CD14-positive monocyte (primary cell): ENCODE measurements around the gene FNIP2. TPM values are rescaled to one million over a fixed set of nuclear protein-coding genes. Genes with fewer than 3 reads are reported as not detected.
"Not testable (repeated sequence)": the region's sequence is repeated elsewhere in the genome, so short reads cannot be mapped to it uniquely, and the experiment has no call there.

Source experiments
- DNase-seq, 3 donors: peaks; one replicate each; pipeline ENCODE4 v3.0.0-alpha.2; 2011 to 2022
- H2AFZ ChIP-seq: 2 replicates; pipeline ENCODE4 v1.6.0; 2012; ENCODE audit warnings: mild to moderate bottlenecking, low read depth, low read length, inconsistent platforms; ENCODE audit not compliant: insufficient read depth, poor library complexity, severe bottlenecking
- H3K27ac ChIP-seq, 2 donors: 1 replicate in 1 of 2; 2 replicates in 1 of 2; pipeline ENCODE4 v1.5.1; 2012 to 2013; ENCODE audit warnings: low read length in 2 of 2, control low read depth in 1 of 2, inconsistent platforms in 1 of 2, low read depth in 1 of 2, mild to moderate bottlenecking in 1 of 2
- H3K27me3 ChIP-seq, 2 donors: one replicate each; pipeline versions ENCODE4 v1.6.0 to v1.6.1; 2011 to 2013; ENCODE audit warnings: low read length in 2 of 2; ENCODE audit not compliant: control insufficient read depth in 2 of 2, insufficient read depth in 2 of 2
- H3K36me3 ChIP-seq, 2 donors: replicated peaks in 1 of 2; 1 replicate in 1 of 2; 2 replicates in 1 of 2; pipeline versions ENCODE4 v1.5.1 to v1.6.1; 2012 to 2013; ENCODE audit warnings: low read length in 2 of 2, control low read depth in 1 of 2, inconsistent platforms in 1 of 2, mild to moderate bottlenecking in 1 of 2; ENCODE audit not compliant: insufficient read depth in 2 of 2, control insufficient read depth in 1 of 2
- H3K4me1 ChIP-seq, 2 donors: 1 replicate in 1 of 2; 2 replicates in 1 of 2; pipeline versions ENCODE4 v1.5.1 to v1.6.1; 2012 to 2013; ENCODE audit warnings: low read length in 2 of 2, control low read depth in 1 of 2, inconsistent platforms in 1 of 2, mild to moderate bottlenecking in 1 of 2, moderate library complexity in 1 of 2; ENCODE audit not compliant: insufficient read depth in 2 of 2, control insufficient read depth in 1 of 2
- H3K4me2 ChIP-seq: replicated peaks from 2 replicates; pipeline ENCODE3; 2012; ENCODE audit warnings: low read length, moderate library complexity, mild to moderate bottlenecking; ENCODE audit not compliant: poor library complexity, severe bottlenecking; ENCODE audit errors: extremely low read depth
- H3K4me3 ChIP-seq, 3 experiments: fragments of 200-600 bp in 1 of 3; sonication (generic) in 1 of 3; replicated peaks in 1 of 3; 1 replicate in 2 of 3; 2 replicates in 1 of 3; pipeline ENCODE4 v1.5.1; 2011 to 2013; ENCODE audit warnings: low read length in 3 of 3, mild to moderate bottlenecking in 3 of 3, control low read depth in 2 of 3, low read depth in 2 of 3, inconsistent platforms in 1 of 3, moderate library complexity in 1 of 3
- H3K79me2 ChIP-seq: 2 replicates; pipeline ENCODE4 v1.6.0; 2012; ENCODE audit warnings: mild to moderate bottlenecking, control low read depth, inconsistent platforms, low read length, moderate library complexity; ENCODE audit not compliant: insufficient read depth
- H3K9ac ChIP-seq: 2 replicates; pipeline ENCODE4 v1.6.0; 2017; ENCODE audit warnings: low read length, mild to moderate bottlenecking; ENCODE audit not compliant: insufficient read depth, poor library complexity, severe bottlenecking
- H3K9me3 ChIP-seq, 2 donors: replicated peaks in 1 of 2; 1 replicate in 1 of 2; 2 replicates in 1 of 2; pipeline versions ENCODE4 v1.5.1 to v1.6.1; 2012 to 2013; ENCODE audit warnings: low read length in 2 of 2, control low read depth in 1 of 2; ENCODE audit not compliant: control insufficient read depth in 1 of 2, insufficient read depth in 1 of 2
- H4K20me1 ChIP-seq: 2 replicates; pipeline ENCODE4 v1.6.0; 2012; ENCODE audit warnings: mild to moderate bottlenecking, low read length, control low read depth, moderate library complexity; ENCODE audit not compliant: insufficient read depth
- H3K27ac Mint-ChIP-seq, 7 donors: one replicate each; pipeline ENCODE4 v1.8.0; 2020; ENCODE audit warnings: mild to moderate bottlenecking in 7 of 7, mixed read lengths in 7 of 7, moderate library complexity in 6 of 7, inconsistent platforms in 2 of 7
- H3K27me3 Mint-ChIP-seq, 3 donors: one replicate each; pipeline ENCODE4 v1.8.0; 2021 to 2022; ENCODE audit warnings: low read depth in 3 of 3, mild to moderate bottlenecking in 3 of 3, mixed read lengths in 3 of 3, moderate library complexity in 3 of 3, inconsistent platforms in 1 of 3
- H3K36me3 Mint-ChIP-seq, 2 donors: one replicate each; pipeline ENCODE4 v1.8.0; 2020; ENCODE audit warnings: mixed read lengths in 2 of 2, inconsistent platforms in 1 of 2, mild to moderate bottlenecking in 1 of 2
- H3K4me1 Mint-ChIP-seq: one replicate; pipeline ENCODE4 v1.8.0; 2020; ENCODE audit warnings: mild to moderate bottlenecking, mixed read lengths
- H3K4me3 Mint-ChIP-seq, 2 donors: one replicate each; pipeline ENCODE4 v1.8.0; 2020; ENCODE audit warnings: mild to moderate bottlenecking in 2 of 2, mixed read lengths in 2 of 2, moderate library complexity in 1 of 2
- H3K9me3 Mint-ChIP-seq, 7 donors: one replicate each; pipeline ENCODE4 v1.8.0; 2020 to 2022; ENCODE audit warnings: mixed read lengths in 7 of 7, mild to moderate bottlenecking in 6 of 7, moderate library complexity in 6 of 7, inconsistent platforms in 2 of 7
- CTCF ChIP-seq: fragments of 200-600 bp; IDR thresholded peaks from one replicate; pipeline ENCODE4 v1.8.0; 2022; ENCODE audit warnings: antibody characterized with exemption, mild to moderate bottlenecking
- WGBS: methylation state at CpG from one replicate; pipeline ENCODE4 v1.1.5; 2013; ENCODE audit warnings: missing lambda C conversion rate; ENCODE audit not compliant: insufficient coverage; 5-methylcytosine and 5-hydroxymethylcytosine counted together
- intact Hi-C, 2 donors: fragments of 100-400 bp; cut with micrococcal nuclease; formaldehyde crosslinking; loops; one replicate each; pipeline versions ENCODE4 v1.15.0 to v1.15.1; 2023
- polyA plus RNA-seq, 3 donors: library from polyadenylated mRNA; depleted of rRNA in 1 of 3; unstranded in 2 of 3; stranded (reverse) in 1 of 3; fragments of 300-500 nt in 2 of 3; fragments of >200 nt in 1 of 3; fragmentation: Illumina TruSeq in 2 of 3; gene quantifications; 1 replicate in 2 of 3; 2 replicates in 1 of 3; pipeline ENCODE4 v1.2.3, GENCODE V29; 2012 to 2021

FNIP2 gene
- polyA plus RNA-seq, 3 donors = 3.5 to 7.7 (median 5.7) TPM

GRCh38 chr4:158807691-158808090 lies 38.9 kb downstream of the FNIP2 start:
- Mint-ChIP-seq H3K36me3 (peaks cover 4 to 5% of the 10 kb centered on the region in 2 donors), H3K4me3 (peak overlapping the region; percentile 10 to 49), H3K4me1 (peaks cover 81% of the 10 kb centered on the region), H3K27me3 (peaks cover 0 to 3% (median 0%) of the 10 kb centered on the region in 3 donors), H3K27ac (peak overlapping the region; percentile 84 to 99 (median 99)), H3K9me3 (no peaks in the 10 kb centered on the region)
- Histone ChIP-seq H3K4me2 (peak overlapping the region; percentile 67), H3K9me3 (no peaks in the 10 kb centered on the region), H3K4me3 (peak overlapping the region in 2 of 3 experiments; percentile 12 to 41), H3K27me3 (no peaks in the 10 kb centered on the region), H3K27ac (peak overlapping the region; percentile 60 to 98), H3K9ac (no peak overlapping the region), H4K20me1 (no peaks in the 10 kb centered on the region), H3K4me1 (peaks cover 78 to 82% of the 10 kb centered on the region in 2 donors), H3K36me3 (no peaks in the 10 kb centered on the region), H3K79me2 (peaks cover 68% of the 10 kb centered on the region), H2AFZ (no peak overlapping the region)
- peak; percentile 37 to 67 (median 58) for DNase-seq
- intact Hi-C loops = loop anchor here in 1 of 2 donors (10.0 kb wide), 1 partner anchor 47 kb away; no protein-coding TSS in a partner anchor
- TF ChIP-seq CTCF = no peak
- WGBS = 0% methylated on average over 2 of the region's 3 CpGs

- Histone ChIP-seq H3K27me3 (no peaks in the 10 kb centered on the region), H3K79me2 (peaks cover 68% of the 10 kb centered on the region), H2AFZ (no peak overlapping the region), H3K9ac (no peak overlapping the region), H3K27ac (peak overlapping the region in 1 of 2 donors; percentile 98), H3K4me1 (peaks cover 81 to 89% of the 10 kb centered on the region in 2 donors), H4K20me1 (no peaks in the 10 kb centered on the region), H3K4me2 (peak overlapping the region; percentile 67), H3K36me3 (no peaks in the 10 kb centered on the region), H3K9me3 (no peaks in the 10 kb centered on the region), H3K4me3 (peak overlapping the region in 1 of 3 experiments; percentile 41)
- Mint-ChIP-seq H3K9me3 (no peaks in the 10 kb centered on the region), H3K4me3 (peak overlapping the region in 1 of 2 donors; percentile 76), H3K4me1 (peaks cover 83% of the 10 kb centered on the region), H3K36me3 (peaks cover 3 to 6% of the 10 kb centered on the region in 2 donors), H3K27ac (peak overlapping the region; percentile 96 to 99 (median 99)), H3K27me3 (peaks cover 0 to 3% (median 0%) of the 10 kb centered on the region in 3 donors)
- WGBS = 0% methylated on average over 1 of the region's 3 CpGs
- DNase-seq = peak in 1 of 3 donors; percentile 17
- TF ChIP-seq CTCF = no peak
- intact Hi-C loops = loop anchor here in 1 of 2 donors (10.0 kb wide), 1 partner anchor 46 kb away; no protein-coding TSS in a partner anchor
Measured at GRCh38 chr4:158808399-158808798, 39.6 kb downstream of the FNIP2 start.

DNA sequence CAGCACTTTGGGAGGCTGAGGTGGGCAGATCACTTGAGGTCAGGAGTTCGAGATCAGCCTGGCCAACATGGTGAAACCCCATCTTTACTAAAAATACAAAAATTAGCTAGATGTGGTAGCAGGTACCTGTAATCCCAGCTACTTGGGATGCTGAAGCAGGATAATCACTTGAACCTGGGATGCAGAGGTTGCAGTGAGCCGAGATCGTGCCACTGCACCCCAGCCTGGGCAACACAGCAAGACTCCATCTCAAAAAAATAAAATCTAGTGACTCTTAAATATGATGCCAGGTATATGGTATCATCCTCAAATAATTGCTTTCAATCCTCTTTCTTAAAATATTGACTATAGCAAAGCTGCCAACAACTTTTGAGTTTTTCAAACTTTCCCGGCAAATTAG lies 40.4 kb downstream of the FNIP2 start:
- peak overlapping the region in 1 of 3 experiments; percentile 41 for H3K4me3 ChIP-seq
- H3K4me1 ChIP-seq = peaks cover 88 to 97% of the 10 kb centered on the region in 2 donors
- Mint-ChIP-seq H3K4me1 (peaks cover 88% of the 10 kb centered on the region), H3K36me3 (peaks cover 3 to 12% of the 10 kb centered on the region in 2 donors), H3K27ac (peak overlapping the region; percentile 96 to 99 (median 99)), H3K4me3 (peak overlapping the region in 1 of 2 donors; percentile 82)
- H4K20me1 ChIP-seq, H3K27me3 ChIP-seq, H3K9me3 Mint-ChIP-seq, H3K9me3 ChIP-seq, DNase-seq, H3K36me3 ChIP-seq, H3K9ac ChIP-seq, H2AFZ ChIP-seq, H3K27me3 Mint-ChIP-seq: not testable (repeated sequence)
- peak overlapping the region; percentile 67 for H3K4me2 ChIP-seq
- WGBS = no CpG with 5 or more reads among the region's 4 CpGs
- peaks cover 68% of the 10 kb centered on the region for H3K79me2 ChIP-seq
- intact Hi-C loops = loop anchor here in 1 of 2 donors (10.0 kb wide), 1 partner anchor 46 kb away; no protein-coding TSS in a partner anchor
- peak overlapping the region; percentile 95 to 98 for H3K27ac ChIP-seq
